ENCODE results near the gene PDE12. TPM values are rescaled to one million over a fixed set of nuclear protein-coding genes. Genes with fewer than 3 reads are reported as not detected.
"Not testable (repeated sequence)": the region's sequence is repeated elsewhere in the genome, so short reads cannot be mapped to it uniquely, and the experiment has no call there.

The PDE12 gene
- total and polyA plus RNA-seq, 3 experiments from 2014 or later = 15.5 to 33.3 (median 31.6) TPM

DNA sequence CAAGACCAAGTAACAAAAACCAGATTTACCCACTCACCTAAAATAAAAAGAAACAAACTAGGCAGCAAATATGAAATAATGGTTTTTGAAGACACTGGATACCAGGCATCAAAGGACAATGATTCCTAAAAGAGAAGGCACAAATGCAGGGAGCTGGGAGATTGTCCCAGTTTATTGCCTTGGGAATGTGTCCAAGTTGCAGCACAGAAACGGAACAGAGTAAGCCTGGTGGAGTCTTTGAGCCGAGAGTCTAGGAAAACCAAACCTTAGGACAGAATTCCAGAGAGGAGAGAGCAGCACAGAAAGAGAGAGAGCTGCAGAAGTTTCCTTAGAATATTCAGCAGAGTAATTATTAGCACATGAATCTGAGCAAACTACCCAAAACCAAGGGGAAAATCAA lies 48.9 kb downstream of the PDE12 start:
- no peak overlapping the region for H3K27ac Mint-ChIP-seq
- POLR2A ChIA-PET = no interaction called here

DNA sequence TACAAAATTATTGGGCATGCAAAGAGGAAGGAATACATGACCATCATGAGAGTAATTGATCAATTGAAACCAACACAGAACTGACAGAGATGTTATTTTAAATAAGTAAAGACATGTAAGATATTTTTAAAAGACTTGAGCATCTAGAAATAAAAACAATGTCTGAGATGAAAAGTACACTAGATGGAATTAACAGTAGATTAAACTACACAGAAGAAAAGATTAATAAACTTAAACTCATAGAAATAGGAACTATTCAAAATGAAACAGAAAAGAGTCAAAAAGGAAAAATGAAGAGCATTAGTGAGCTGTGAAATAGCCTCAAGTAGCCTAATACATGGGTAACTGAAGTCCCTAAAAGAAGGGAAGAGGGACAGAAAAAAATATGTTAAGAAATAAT lies 49.6 kb downstream of the PDE12 start:
- H3K36me3 Mint-ChIP-seq = peaks cover 16 to 37% (median 34%) of the 10 kb centered on the region in 3 donors
- Histone ChIP-seq H3K4me1 (ENCODE audit: insufficient read depth, low read length) (no peaks in the 10 kb centered on the region), H3K27ac (ENCODE audit: low read depth, low read length) (no peak overlapping the region), H3K27me3 (ENCODE audit: insufficient read depth, low read length, poor library complexity, severe bottlenecking) (no peaks in the 10 kb centered on the region), H3K36me3 (ENCODE audit: insufficient read depth, low read length) (no peaks in the 10 kb centered on the region), H3K4me3 (ENCODE audit: low read length) (no peak overlapping the region), H3K9me3 (ENCODE audit: low read length) (no peaks in the 10 kb centered on the region)
- DNase-seq = no peak
- H3K4me1 Mint-ChIP-seq = peaks cover 0 to 4% (median 0%) of the 10 kb centered on the region in 3 donors
- ChIA-PET POLR2A (no interaction called here), CTCF (no interaction called here)
- peak overlapping the region in 1 of 7 donors; percentile 14 for H3K4me3 Mint-ChIP-seq
- H3K27me3 Mint-ChIP-seq = peaks cover 0 to 3% of the 10 kb centered on the region in 2 donors
- H3K9me3 Mint-ChIP-seq = peaks cover 2 to 14% (median 11%) of the 10 kb centered on the region in 5 donors
- H3K27ac Mint-ChIP-seq = no peak overlapping the region

More for the DNA sequence above, 48.9 kb downstream of the PDE12 start:
- Histone ChIP-seq H3K36me3 (ENCODE audit: insufficient read depth, low read length) (no peaks in the 10 kb centered on the region), H3K9me3 (ENCODE audit: low read length) (no peaks in the 10 kb centered on the region), H3K4me1 (ENCODE audit: insufficient read depth, low read length) (no peaks in the 10 kb centered on the region), H3K27ac (ENCODE audit: low read depth, low read length) (no peak overlapping the region), H3K4me3 (ENCODE audit: low read length) (no peak overlapping the region), H3K27me3 (ENCODE audit: insufficient read depth, low read length, poor library complexity, severe bottlenecking) (no peaks in the 10 kb centered on the region)
- Mint-ChIP-seq H3K4me3 (no peak overlapping the region), H3K9me3 (peaks cover 2 to 14% (median 10%) of the 10 kb centered on the region in 5 donors), H3K4me1 (peaks cover 0 to 4% (median 2%) of the 10 kb centered on the region in 3 donors), H3K36me3 (peaks cover 16 to 34% (median 33%) of the 10 kb centered on the region in 3 donors), H3K27me3 (peaks cover 0 to 3% of the 10 kb centered on the region in 2 donors)
- no peak for DNase-seq
- CTCF ChIA-PET = no interaction called here

DNA sequence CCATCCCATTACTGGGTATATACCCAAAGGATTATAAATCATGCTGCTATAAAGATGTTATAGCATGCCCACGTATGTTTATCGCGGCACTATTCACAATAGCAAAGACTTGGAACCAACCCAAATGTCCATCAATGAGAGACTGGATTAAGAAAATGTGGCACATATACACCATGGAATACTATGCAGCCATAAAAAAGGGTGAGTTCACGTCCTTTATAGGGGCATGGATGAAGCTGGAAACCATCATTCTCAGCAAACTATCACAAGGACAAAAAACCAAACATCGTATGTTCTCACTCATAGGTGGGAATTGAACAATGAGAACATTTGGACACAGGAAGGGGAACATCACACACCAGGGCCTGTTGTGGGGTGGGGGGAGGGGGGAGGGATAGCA lies 55.8 kb downstream of the PDE12 start:
- H3K27ac ChIP-seq (ENCODE audit: low read depth, low read length); CTCF ChIA-PET; H3K9me3 Mint-ChIP-seq; H3K4me1 ChIP-seq (ENCODE audit: insufficient read depth, low read length); H3K4me1 Mint-ChIP-seq; H3K36me3 ChIP-seq (ENCODE audit: insufficient read depth, low read length); POLR2A ChIA-PET; DNase-seq; H3K27me3 ChIP-seq (ENCODE audit: insufficient read depth, low read length, poor library complexity, severe bottlenecking); H3K27ac Mint-ChIP-seq; H3K9me3 ChIP-seq (ENCODE audit: low read length); H3K27me3 Mint-ChIP-seq; H3K4me3 ChIP-seq (ENCODE audit: low read length); H3K4me3 Mint-ChIP-seq: not testable (repeated sequence)
- H3K36me3 Mint-ChIP-seq = peaks cover 10 to 29% (median 26%) of the 10 kb centered on the region in 3 donors

- no peak for DNase-seq
- ChIA-PET POLR2A (interaction anchor here (1.3 kb wide), 1 partner anchor 19 kb away, joined by 3 read pairs; the partner anchor contains the start of gene ARF4), CTCF (no interaction called here)
- Mint-ChIP-seq H3K36me3 (peaks cover 7 to 19% (median 7%) of the 10 kb centered on the region in 3 donors), H3K4me3 (no peak overlapping the region), H3K27me3 (no peaks in the 10 kb centered on the region), H3K27ac (peak overlapping the region in 1 of 8 donors; percentile 89), H3K9me3 (peaks cover 0 to 2% (median 0%) of the 10 kb centered on the region in 5 donors), H3K4me1 (peaks cover 0 to 5% (median 4%) of the 10 kb centered on the region in 3 donors)
- no peaks in the 10 kb centered on the region for H3K36me3 ChIP-seq (ENCODE audit: insufficient read depth, low read length)
- no peak overlapping the region for H3K27ac ChIP-seq (ENCODE audit: low read depth, low read length)
- no peaks in the 10 kb centered on the region for H3K9me3 ChIP-seq (ENCODE audit: low read length)
- no peaks in the 10 kb centered on the region for H3K27me3 ChIP-seq (ENCODE audit: insufficient read depth, low read length, poor library complexity, severe bottlenecking)
- no peak overlapping the region for H3K4me3 ChIP-seq (ENCODE audit: low read length)
- no peaks in the 10 kb centered on the region for H3K4me1 ChIP-seq (ENCODE audit: insufficient read depth, low read length)
These were observed 60.2 kb downstream of the PDE12 start for GRCh38 chr3:57616233-57616632.

Other genes starting within 250 kb of the PDE12 start
- gene DNAH12, start 11.9 kb upstream of the PDE12 start, total RNA-seq = under 1 TPM; 0.09 to 0.13 TPM
- not detected for gene DNAH12, start 11.9 kb upstream of the PDE12 start, polyA plus RNA-seq
- 10 to 100 TPM; 74.4 to 78.5 TPM for gene ARF4, start 41.1 kb downstream of the PDE12 start, total RNA-seq
- gene ARF4, start 41.1 kb downstream of the PDE12 start, polyA plus RNA-seq = 124 TPM
- gene DENND6A, start 136.8 kb downstream of the PDE12 start, total RNA-seq = 10 to 100 TPM; 12.5 to 15.5 TPM
- 45.0 TPM for gene DENND6A, start 136.8 kb downstream of the PDE12 start, polyA plus RNA-seq
- 10 to 100 TPM; 55.8 to 57.8 TPM for gene SLMAP, start 200.0 kb downstream of the PDE12 start, total RNA-seq
- 26.7 TPM for gene SLMAP, start 200.0 kb downstream of the PDE12 start, polyA plus RNA-seq